ENCODE measurements around the gene CDK5RAP2. TPM values are rescaled to one million over a fixed set of nuclear protein-coding genes. Genes with fewer than 3 reads are reported as not detected.

CDK5RAP2 gene
- total and polyA plus RNA-seq, 9 of the 15 experiments (the other 6 are each of a cell fraction or from before 2014, with no cell fraction given) = 19.9 to 68.8 (median 42.2) TPM

DNA sequence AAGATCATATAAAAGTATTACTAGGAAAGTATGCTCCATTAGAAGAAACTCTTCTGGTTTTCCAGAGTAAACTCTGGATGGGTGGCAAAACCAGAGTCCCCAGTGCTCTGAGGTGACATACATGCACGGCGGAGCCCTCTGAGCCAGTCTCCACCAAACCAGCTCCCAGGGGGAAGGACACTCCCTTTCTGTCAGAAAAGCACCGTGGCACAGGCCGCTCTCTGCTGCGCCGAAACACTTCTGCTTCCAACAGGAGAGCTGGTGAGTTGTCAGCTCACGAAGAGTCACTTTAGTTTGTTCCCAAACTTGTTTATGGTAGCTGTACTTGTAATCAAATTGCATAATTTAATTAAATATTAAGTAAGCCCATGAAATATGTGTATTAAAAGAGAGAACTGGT lies 184.6 kb downstream of the CDK5RAP2 start (continued):
- TF ChIP-seq, protein P1, sequence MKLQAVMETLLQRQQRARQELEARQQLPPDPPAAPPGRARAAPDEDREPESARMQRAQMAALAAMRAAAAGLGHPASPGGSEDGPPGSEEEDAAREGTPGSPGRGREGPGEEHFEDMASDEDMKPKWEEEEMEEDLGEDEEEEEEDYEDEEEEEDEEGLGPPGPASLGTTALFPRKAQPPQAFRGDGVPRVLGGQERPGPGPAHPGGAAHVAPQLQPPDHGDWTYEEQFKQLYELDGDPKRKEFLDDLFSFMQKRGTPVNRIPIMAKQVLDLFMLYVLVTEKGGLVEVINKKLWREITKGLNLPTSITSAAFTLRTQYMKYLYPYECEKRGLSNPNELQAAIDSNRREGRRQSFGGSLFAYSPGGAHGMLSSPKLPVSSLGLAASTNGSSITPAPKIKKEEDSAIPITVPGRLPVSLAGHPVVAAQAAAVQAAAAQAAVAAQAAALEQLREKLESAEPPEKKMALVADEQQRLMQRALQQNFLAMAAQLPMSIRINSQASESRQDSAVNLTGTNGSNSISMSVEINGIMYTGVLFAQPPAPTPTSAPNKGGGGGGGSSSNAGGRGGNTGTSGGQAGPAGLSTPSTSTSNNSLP (IDR thresholded peaks at IDR 0.05; ENCODE audit: borderline replicate concordance, low read depth, low read length) = no peak
- TF ChIP-seq TARDBP (IDR thresholded peaks at IDR 0.05) (no peak), FOXK2 (conservative IDR thresholded peaks at IDR 0.05 in 1 of 2, IDR thresholded peaks at IDR 0.05 in 1 of 2; ENCODE audit: low read depth in 2 of 2) (no peak), POLR3A (IDR thresholded peaks at IDR 0.05; ENCODE audit: borderline replicate concordance, extremely low read depth, insufficient read depth, insufficient read length) (no peak), FOXP1 (CRISPR knock-in tag; IDR thresholded peaks at IDR 0.05) (no peak), ZC3H11A (IDR thresholded peaks at IDR 0.05; ENCODE audit: low read depth, low read length) (no peak), RFX5 (IDR thresholded peaks at IDR 0.05; ENCODE audit: low read depth, low read length) (no peak), MYBL2 (IDR thresholded peaks at IDR 0.05; ENCODE audit: low read depth) (no peak), MYBL2 (CRISPR knock-in tag; IDR thresholded peaks at IDR 0.05; ENCODE audit: borderline replicate concordance) (no peak)
- TF ChIP-seq, protein P2, sequence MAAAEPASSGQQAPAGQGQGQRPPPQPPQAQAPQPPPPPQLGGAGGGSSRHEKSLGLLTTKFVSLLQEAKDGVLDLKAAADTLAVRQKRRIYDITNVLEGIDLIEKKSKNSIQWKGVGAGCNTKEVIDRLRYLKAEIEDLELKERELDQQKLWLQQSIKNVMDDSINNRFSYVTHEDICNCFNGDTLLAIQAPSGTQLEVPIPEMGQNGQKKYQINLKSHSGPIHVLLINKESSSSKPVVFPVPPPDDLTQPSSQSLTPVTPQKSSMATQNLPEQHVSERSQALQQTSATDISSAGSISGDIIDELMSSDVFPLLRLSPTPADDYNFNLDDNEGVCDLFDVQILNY (CRISPR knock-in tag; IDR thresholded peaks at IDR 0.05) = no peak
- TF ChIP-seq, protein P3, sequence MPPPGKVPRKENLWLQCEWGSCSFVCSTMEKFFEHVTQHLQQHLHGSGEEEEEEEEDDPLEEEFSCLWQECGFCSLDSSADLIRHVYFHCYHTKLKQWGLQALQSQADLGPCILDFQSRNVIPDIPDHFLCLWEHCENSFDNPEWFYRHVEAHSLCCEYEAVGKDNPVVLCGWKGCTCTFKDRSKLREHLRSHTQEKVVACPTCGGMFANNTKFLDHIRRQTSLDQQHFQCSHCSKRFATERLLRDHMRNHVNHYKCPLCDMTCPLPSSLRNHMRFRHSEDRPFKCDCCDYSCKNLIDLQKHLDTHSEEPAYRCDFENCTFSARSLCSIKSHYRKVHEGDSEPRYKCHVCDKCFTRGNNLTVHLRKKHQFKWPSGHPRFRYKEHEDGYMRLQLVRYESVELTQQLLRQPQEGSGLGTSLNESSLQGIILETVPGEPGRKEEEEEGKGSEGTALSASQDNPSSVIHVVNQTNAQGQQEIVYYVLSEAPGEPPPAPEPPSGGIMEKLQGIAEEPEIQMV (tag; conservative IDR thresholded peaks at IDR 0.05; ENCODE audit: low read depth) = no peak

Data from K562 (cell line).